Ovary (tissue), 3 donors: ENCODE results near the gene CCDC148.

ENCODE experiments used
- CTCF ChIP-seq, 3 donors: fragments of 450-650 bp in 2 of 3; fragments of 200-600 bp in 1 of 3; IDR thresholded peaks; one replicate each; pipeline versions ENCODE4 v1.5.1 to v1.8.0; 2016 to 2022; ENCODE audit warnings: antibody characterized with exemption in 3 of 3, mild to moderate bottlenecking in 1 of 3
- POLR2A ChIP-seq: fragments of 450-650 bp; IDR thresholded peaks from one replicate; pipeline ENCODE4 v1.6.1; 2017; ENCODE audit warnings: antibody characterized with exemption, mild to moderate bottlenecking, moderate library complexity
- donor health status: DM: no; HTN: no; CAD: no.

- TF ChIP-seq CTCF (IDR thresholded peaks at IDR 0.05): no peak
- no peak for TF ChIP-seq POLR2A
Measured at GRCh38 chr2:158202161-158202815, 254.3 kb downstream of the CCDC148 start.
